GM12878 (cell line): ENCODE data around the gene DDIT3. TPM values are rescaled to one million over a fixed set of nuclear protein-coding genes. Genes with fewer than 3 reads are reported as not detected.

ENCODE experiments used
- ATAC-seq: fragments of 200-7000 bp; cut with Tn5 transposase; 3 replicates; pipeline ENCODE4 v1.9.1; 2020; ENCODE audit warnings: mild to moderate bottlenecking, moderate library complexity
- BruUV-seq: library from RNA; stranded (reverse); fragments of 400-500 nt; replicated peaks from 2 replicates; lab custom pipeline; 2021; lab: Mats Ljungman, UMichigan
- CTCF ChIA-PET: fragments of 300-600 bp; sonication (Branson Sonifier 250); formaldehyde crosslinking; extraction: SDS; loops from one replicate; lab custom pipeline; 2021; ENCODE audit warnings: inconsistent platforms; lab: Yijun Ruan, JAX
- POLR2A ChIA-PET: fragments of 350-600 bp; formaldehyde crosslinking; extraction: SDS; loops from one replicate; lab custom pipeline; 2021; ENCODE audit warnings: inconsistent platforms; lab: Charles Lee
- RAD21 ChIA-PET: fragments of 300-600 bp; sonication (Branson Sonifier 250); formaldehyde crosslinking; loops from one replicate; lab custom pipeline; 2023; ENCODE audit warnings: antibody characterized with exemption; ENCODE audit not compliant: unreplicated experiment; lab: Charles Lee
- SMC1A ChIA-PET: fragments of 300-600 bp; sonication (Branson Sonifier 250); formaldehyde crosslinking; loops from one replicate; lab custom pipeline; 2023; ENCODE audit not compliant: unreplicated experiment, uncharacterized antibody; lab: Charles Lee
- DNase-seq: peaks from one replicate; pipeline ENCODE4 v3.0.0-alpha.2; 2011; ENCODE audit warnings: low read depth, low spot score
- FAIRE-seq: peaks from 3 replicates; lab custom pipeline; 2011; peaks lifted over from hg19 to GRCh38; lab: Jason Lieb, UNC
- H2AFZ ChIP-seq: 2 replicates; pipeline ENCODE4 v1.6.0; 2011; ENCODE audit warnings: low read depth, low read length, control low read depth; ENCODE audit not compliant: control insufficient read depth
- H3K27ac ChIP-seq: 2 replicates; pipeline ENCODE4 v1.5.1; 2011; ENCODE audit warnings: control low read depth; ENCODE audit not compliant: control insufficient read depth, insufficient read depth
- H3K27me3 ChIP-seq, 2 experiments: replicated peaks in 1 of 2; 2 replicates each; pipeline versions ENCODE4 v1.6.0 to v1.6.1; 2011; ENCODE audit warnings: low read length in 1 of 2; ENCODE audit not compliant: control insufficient read depth in 2 of 2, insufficient read depth in 2 of 2
- H3K36me3 ChIP-seq, 2 experiments: 2 replicates each; pipeline ENCODE4 v1.5.1; 2011; ENCODE audit warnings: low read length in 1 of 2; ENCODE audit not compliant: control insufficient read depth in 2 of 2, insufficient read depth in 2 of 2
- H3K4me1 ChIP-seq: 2 replicates; pipeline ENCODE4 v1.6.1; 2011; ENCODE audit warnings: mild to moderate bottlenecking, low read length, moderate library complexity, mixed read lengths; ENCODE audit not compliant: control insufficient read depth, insufficient read depth
- H3K4me2 ChIP-seq: 2 replicates; pipeline ENCODE4 v1.6.0; 2011; ENCODE audit warnings: control low read depth; ENCODE audit not compliant: control insufficient read depth, insufficient read depth
- H3K4me3 ChIP-seq: fragments of 200-600 bp; sonication (generic); 2 replicates; pipeline ENCODE4 v1.5.1; 2016
- H3K79me2 ChIP-seq: 2 replicates; pipeline ENCODE4 v1.6.0; 2011; ENCODE audit warnings: low read length; ENCODE audit not compliant: control insufficient read depth, insufficient read depth
- H3K9ac ChIP-seq: 2 replicates; pipeline ENCODE4 v1.8.0; 2011; ENCODE audit warnings: low read length, control low read depth, mixed read lengths; ENCODE audit not compliant: control insufficient read depth, insufficient read depth
- H3K9me3 ChIP-seq: replicated peaks from 3 replicates; pipeline ENCODE4 v1.5.1; 2011; ENCODE audit warnings: mild to moderate bottlenecking, low read length; ENCODE audit not compliant: control insufficient read depth, insufficient read depth
- H4K20me1 ChIP-seq: 2 replicates; pipeline ENCODE4 v1.6.0; 2011; ENCODE audit not compliant: control insufficient read depth, insufficient read depth
- CREB1 ChIP-seq: IDR thresholded peaks from 2 replicates; pipeline ENCODE4 v1.6.1; 2012; ENCODE audit warnings: low read depth, mild to moderate bottlenecking, inconsistent platforms
- HDAC2 ChIP-seq: fragments of 200-600 bp; sonication (generic); IDR thresholded peaks from 2 replicates; pipeline ENCODE4 v1.6.1; 2017
- IKZF2 ChIP-seq, 2 experiments: fragments of 450-650 bp; IDR thresholded peaks; 2 replicates each; pipeline ENCODE4 v1.6.1; 2017; ENCODE audit warnings: mild to moderate bottlenecking in 2 of 2, moderate library complexity in 2 of 2
- MYB ChIP-seq: fragments of 150-350 bp; IDR thresholded peaks from 2 replicates; pipeline ENCODE4 v1.6.1; 2014; ENCODE audit warnings: mild to moderate bottlenecking, low read depth, low read length, borderline replicate concordance
- POLR2AphosphoS2 ChIP-seq: IDR thresholded peaks from 2 replicates; pipeline ENCODE4 v1.6.1; 2011; ENCODE audit warnings: low read depth, mild to moderate bottlenecking, low read length, improper control_type of control experiment, moderate library complexity
- SP1 ChIP-seq: IDR thresholded peaks from one replicate; pipeline ENCODE4 v1.6.1; 2011; ENCODE audit warnings: low read depth, low read length
- ZBED1 ChIP-seq: IDR thresholded peaks from 2 replicates; pipeline ENCODE4 v1.6.1; 2016; ENCODE audit warnings: borderline replicate concordance
- ZNF592 ChIP-seq: fragments of 450-650 bp; IDR thresholded peaks from 2 replicates; pipeline ENCODE4 v1.6.1; 2017; ENCODE audit warnings: mild to moderate bottlenecking, moderate library complexity
- ZNF622 ChIP-seq: fragments of 450-650 bp; IDR thresholded peaks from 2 replicates; pipeline ENCODE4 v1.6.1; 2017; ENCODE audit warnings: mild to moderate bottlenecking, inconsistent platforms
- WGBS: methylation state at CpG from one replicate; pipeline ENCODE4 v1.1.6; 2016; ENCODE audit warnings: low lambda C conversion rate; ENCODE audit not compliant: insufficient replicate concordance, insufficient coverage; ENCODE audit errors: missing lambda C conversion rate; 5-methylcytosine and 5-hydroxymethylcytosine counted together
- in situ Hi-C: fragments of 300-500 bp; cut with MboI; formaldehyde crosslinking; loops from 9 replicates; pipeline ENCODE4 v1.14.3; 2018; ENCODE audit warnings: mixed read lengths
- intact Hi-C: fragments of 100-400 bp; cut with micrococcal nuclease; formaldehyde crosslinking; loops from one replicate; pipeline ENCODE4 v1.14.2; 2022; ENCODE audit not compliant: unreplicated experiment
- polyA plus RNA-seq, 11 experiments: library from polyadenylated mRNA; depleted of rRNA in 4 of 11; unstranded in 6 of 11; stranded (reverse) in 5 of 11; fragments of >200 nt; fragmentation: Nextera tagmentation in 4 of 11; fragmentation: Illumina TruSeq in 1 of 11; extraction: Ambion mirVana in 4 of 11; extraction: Trizol in 1 of 11; gene quantifications; 1 replicate in 1 of 11; 2 replicates in 10 of 11; pipeline versions ENCODE4 v1.2.1 to v1.2.3, GENCODE V29; 2011 to 2016; ENCODE audit warnings: inconsistent platforms in 2 of 11, missing spikeins in 2 of 11, low read depth in 1 of 11
- total RNA-seq, 4 experiments: library from RNA; depleted of rRNA in 3 of 4; stranded (reverse); fragments of >200 nt in 3 of 4; fragmentation: Illumina TruSeq in 1 of 4; extraction: Trizol in 1 of 4; gene quantifications; 2 replicates each; pipeline versions ENCODE4 v1.2.1 to v1.2.3, GENCODE V29; 2013 to 2021
- TF ChIP-seq, protein P1 (sequence below): fragments of 450-650 bp; IDR thresholded peaks from 2 replicates; pipeline ENCODE4 v1.6.1; 2017; ENCODE audit warnings: borderline replicate concordance
- TF ChIP-seq, protein P2 (sequence below): IDR thresholded peaks from 2 replicates; pipeline ENCODE4 v1.6.1; 2012; ENCODE audit warnings: low read depth, low read length, improper control_type of control experiment
- TF ChIP-seq, protein P3 (sequence below): IDR thresholded peaks from 2 replicates; pipeline ENCODE4 v1.6.1; 2012; ENCODE audit warnings: low read depth, low read length, improper control_type of control experiment

DDIT3 gene
- total and polyA plus RNA-seq, 10 of the 15 experiments (the other 5 are each of a cell fraction or from before 2014, with no cell fraction given), result 9.2 to 28.9 (median 15.5) TPM

DNA sequence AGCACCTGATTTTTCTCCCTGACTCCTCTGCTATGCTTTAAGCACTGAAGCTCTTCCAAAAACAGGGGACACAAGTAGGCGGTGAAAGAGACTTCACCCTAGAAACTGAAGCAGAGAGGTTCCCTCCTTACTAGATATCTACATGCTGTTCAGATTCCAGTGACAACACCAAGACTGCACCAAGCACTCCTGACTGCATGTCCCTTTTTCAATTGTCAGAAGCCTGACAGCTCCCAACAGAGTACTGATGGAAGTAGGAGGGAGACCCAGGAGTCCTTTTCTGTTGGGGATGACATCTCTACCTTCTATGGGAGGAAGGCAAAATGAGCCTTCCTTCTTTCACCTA, 16.3 kb upstream of the DDIT3 start:
- H3K4me3 ChIP-seq, result no peak overlapping the region
- POLR2A ChIA-PET, result interaction anchor here (0.7 kb wide), 1 partner anchor 17 kb away, joined by 3 read pairs; no protein-coding TSS in a partner anchor
- FAIRE-seq (no peak), ATAC-seq (no peak), DNase-seq (no peak)
- no peaks in the 10 kb centered on the region for H3K27me3 ChIP-seq
- TF ChIP-seq SP1 (no peak), CREB1 (no peak), POLR2AphosphoS2 (no peak), HDAC2 (no peak), IKZF2 (IDR thresholded peaks at IDR 0.05) (no peak), ZNF622 (no peak), MYB (no peak), ZBED1 (no peak), ZNF592 (no peak)
- TF ChIP-seq, protein P1, sequence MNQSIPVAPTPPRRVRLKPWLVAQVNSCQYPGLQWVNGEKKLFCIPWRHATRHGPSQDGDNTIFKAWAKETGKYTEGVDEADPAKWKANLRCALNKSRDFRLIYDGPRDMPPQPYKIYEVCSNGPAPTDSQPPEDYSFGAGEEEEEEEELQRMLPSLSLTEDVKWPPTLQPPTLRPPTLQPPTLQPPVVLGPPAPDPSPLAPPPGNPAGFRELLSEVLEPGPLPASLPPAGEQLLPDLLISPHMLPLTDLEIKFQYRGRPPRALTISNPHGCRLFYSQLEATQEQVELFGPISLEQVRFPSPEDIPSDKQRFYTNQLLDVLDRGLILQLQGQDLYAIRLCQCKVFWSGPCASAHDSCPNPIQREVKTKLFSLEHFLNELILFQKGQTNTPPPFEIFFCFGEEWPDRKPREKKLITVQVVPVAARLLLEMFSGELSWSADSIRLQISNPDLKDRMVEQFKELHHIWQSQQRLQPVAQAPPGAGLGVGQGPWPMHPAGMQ, result no peak
- TF ChIP-seq, protein P2, sequence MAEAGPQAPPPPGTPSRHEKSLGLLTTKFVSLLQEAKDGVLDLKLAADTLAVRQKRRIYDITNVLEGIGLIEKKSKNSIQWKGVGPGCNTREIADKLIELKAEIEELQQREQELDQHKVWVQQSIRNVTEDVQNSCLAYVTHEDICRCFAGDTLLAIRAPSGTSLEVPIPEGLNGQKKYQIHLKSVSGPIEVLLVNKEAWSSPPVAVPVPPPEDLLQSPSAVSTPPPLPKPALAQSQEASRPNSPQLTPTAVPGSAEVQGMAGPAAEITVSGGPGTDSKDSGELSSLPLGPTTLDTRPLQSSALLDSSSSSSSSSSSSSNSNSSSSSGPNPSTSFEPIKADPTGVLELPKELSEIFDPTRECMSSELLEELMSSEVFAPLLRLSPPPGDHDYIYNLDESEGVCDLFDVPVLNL, result no peak
- TF ChIP-seq, protein P3, sequence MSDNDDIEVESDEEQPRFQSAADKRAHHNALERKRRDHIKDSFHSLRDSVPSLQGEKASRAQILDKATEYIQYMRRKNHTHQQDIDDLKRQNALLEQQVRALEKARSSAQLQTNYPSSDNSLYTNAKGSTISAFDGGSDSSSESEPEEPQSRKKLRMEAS, result no peak
- RAD21 ChIA-PET, result no interaction called here
- H4K20me1 ChIP-seq, result no peaks in the 10 kb centered on the region
- H3K36me3 ChIP-seq, result peaks cover 10 to 15% of the 10 kb centered on the region in 2 experiments; a peak in 3 of 4 replicates
- BruUV-seq, result no TSS peak
- SMC1A ChIA-PET, result no interaction called here
- intact Hi-C loops (no loop called here), in situ Hi-C loops (no loop called here)
- WGBS, result 93% methylated on average over 1 of the region's 1 CpG
- H3K27ac ChIP-seq, result no peak overlapping the region
- no peak overlapping the region for H2AFZ ChIP-seq
- no peaks in the 10 kb centered on the region for H3K4me1 ChIP-seq
- no peak overlapping the region for H3K9ac ChIP-seq
- no peak overlapping the region for H3K4me2 ChIP-seq
- H3K9me3 ChIP-seq, result no peaks in the 10 kb centered on the region
- CTCF ChIA-PET, result no interaction called here
- no peaks in the 10 kb centered on the region for H3K79me2 ChIP-seq
